OCI-LY7 (cell line): ENCODE data around the gene RABGGTB. TPM values are rescaled to one million over a fixed set of nuclear protein-coding genes. Genes with fewer than 3 reads are reported as not detected.

ENCODE experiments used
- BruUV-seq: library from RNA; stranded (reverse); fragments of 400-500 nt; replicated peaks from 2 replicates; lab custom pipeline; 2021; lab: Mats Ljungman, UMichigan
- CTCF ChIA-PET: fragments of 300-600 bp; sonication (Branson Sonifier 250); formaldehyde crosslinking; loops from one replicate; lab custom pipeline; 2022; ENCODE audit warnings: antibody characterized with exemption; ENCODE audit not compliant: unreplicated experiment; lab: Charles Lee
- POLR2A ChIA-PET: fragments of 300-600 bp; sonication (Branson Sonifier 250); formaldehyde crosslinking; loops from one replicate; lab custom pipeline; 2022; ENCODE audit warnings: antibody characterized with exemption; lab: Charles Lee
- DNase-seq: peaks from one replicate; pipeline ENCODE4 v3.0.0-alpha.2; 2015; ENCODE audit warnings: low spot score
- H2AFZ ChIP-seq: fragments of 200-600 bp; sonication (generic), shearing (Covaris generic); 2 replicates; pipeline ENCODE4 v1.6.1; 2014; ENCODE audit warnings: mild to moderate bottlenecking, antibody characterized with exemption, low read length, moderate library complexity
- H3K27ac ChIP-seq: fragments of 200-600 bp; sonication (generic); 2 replicates; pipeline ENCODE4 v1.5.1; 2014; ENCODE audit warnings: mixed run types, low read depth, mild to moderate bottlenecking, moderate library complexity, low read length, inconsistent platforms; ENCODE audit not compliant: poor library complexity, severe bottlenecking
- H3K36me3 ChIP-seq: fragments of 200-600 bp; sonication (generic); 2 replicates; pipeline ENCODE4 v1.6.1; 2014; ENCODE audit warnings: mild to moderate bottlenecking, antibody characterized with exemption, low read length, moderate library complexity, mixed read lengths; ENCODE audit not compliant: insufficient read depth
- H3K4me1 ChIP-seq: fragments of 200-600 bp; sonication (generic); 2 replicates; pipeline ENCODE4 v1.5.1; 2014; ENCODE audit warnings: mild to moderate bottlenecking, low read length; ENCODE audit not compliant: insufficient read depth, poor library complexity, severe bottlenecking
- H3K4me2 ChIP-seq: fragments of 200-600 bp; sonication (generic); 2 replicates; pipeline ENCODE4 v1.6.1; 2014; ENCODE audit warnings: mild to moderate bottlenecking, low read length
- H3K4me3 ChIP-seq: fragments of 200-600 bp; sonication (generic); 2 replicates; pipeline ENCODE4 v1.5.1; 2014; ENCODE audit warnings: mild to moderate bottlenecking, low read depth, low read length; ENCODE audit not compliant: poor library complexity, severe bottlenecking
- H3K79me2 ChIP-seq: fragments of 200-600 bp; sonication (generic); 2 replicates; pipeline ENCODE4 v1.6.1; 2016; ENCODE audit warnings: low read depth, mild to moderate bottlenecking, low read length, moderate library complexity, mixed read lengths; ENCODE audit not compliant: insufficient read depth
- H3K9me2 ChIP-seq: fragments of 200-600 bp; sonication (generic); 2 replicates; pipeline ENCODE4 v1.6.1; 2016; ENCODE audit warnings: mild to moderate bottlenecking, low read length, mixed read lengths; ENCODE audit not compliant: insufficient read depth
- H3K9me3 ChIP-seq: fragments of 200-600 bp; sonication (generic); 2 replicates; pipeline ENCODE4 v1.6.1; 2014; ENCODE audit warnings: mild to moderate bottlenecking, mixed run types, low read length, mixed read lengths
- H4K20me1 ChIP-seq: fragments of 200-600 bp; sonication (generic); 2 replicates; pipeline ENCODE4 v1.6.1; 2014; ENCODE audit warnings: mild to moderate bottlenecking, antibody characterized with exemption, low read length, moderate library complexity, mixed read lengths; ENCODE audit not compliant: insufficient read depth
- EZH2phosphoT487 ChIP-seq: fragments of 200-600 bp; sonication (generic); IDR thresholded peaks from 2 replicates; pipeline ENCODE4 v1.6.1; 2018; ENCODE audit warnings: low read depth, borderline replicate concordance, mild to moderate bottlenecking, mixed run types, antibody characterized with exemption, low read length, moderate library complexity, mixed read lengths
- intact Hi-C: fragments of 100-400 bp; cut with micrococcal nuclease; formaldehyde crosslinking; loops from one replicate; pipeline ENCODE4 v1.10.0; 2022; ENCODE audit not compliant: unreplicated experiment
- small RNA-seq: library from RNA; depleted of rRNA; stranded (forward); fragments of <200 nt; gene quantifications from one replicate; pipeline ENCODE3, GENCODE V24; 2014
- total RNA-seq, 2 experiments: library from RNA; depleted of rRNA in 1 of 2; stranded (reverse); fragments of >200 nt in 1 of 2; shearing (Covaris generic) in 1 of 2; gene quantifications; 2 replicates each; pipeline ENCODE4 v1.2.3, GENCODE V29; 2014 to 2022
- TF ChIP-seq, protein P1 (sequence below): fragments of 200-600 bp; sonication (generic); conservative IDR thresholded peaks from 2 replicates; pipeline ENCODE4 v1.5.1; 2014; ENCODE audit warnings: mild to moderate bottlenecking, antibody characterized with exemption, low read length, moderate library complexity, mixed read lengths

The RABGGTB gene
- total RNA-seq, 2 experiments from 2014 or later = 132 to 165 TPM

DNA sequence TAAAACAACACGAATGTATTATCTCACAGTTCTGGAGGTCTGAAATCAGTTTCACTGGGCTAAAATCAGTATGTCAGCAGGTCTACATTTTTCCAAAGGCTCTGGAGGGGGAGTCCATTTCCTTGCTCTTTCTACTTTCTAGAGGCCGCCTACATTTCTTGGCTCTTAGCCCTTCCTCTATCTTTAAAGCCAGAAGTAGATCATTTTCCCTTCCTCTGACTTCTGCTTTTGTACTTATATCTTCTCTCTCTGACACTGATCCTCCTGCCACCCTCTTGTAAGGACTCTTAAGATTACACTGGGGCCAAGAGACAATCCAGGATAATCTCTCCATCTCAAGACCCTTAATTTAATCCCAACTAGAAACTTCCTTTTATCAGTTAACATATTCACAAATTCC is 52.0 kb downstream of the RABGGTB start:
- CTCF ChIA-PET = no interaction called here
- H3K9me3 ChIP-seq = no peaks in the 10 kb centered on the region; the same call in 1 of the 2 replicates
- BruUV-seq = no TSS peak
- H3K4me3 ChIP-seq = no peak overlapping the region
- H4K20me1 ChIP-seq = no peaks in the 10 kb centered on the region
- no peaks in the 10 kb centered on the region for H3K79me2 ChIP-seq
- no peaks in the 10 kb centered on the region for H3K36me3 ChIP-seq
- no peak overlapping the region for H2AFZ ChIP-seq
- no peak overlapping the region for H3K4me2 ChIP-seq
- DNase-seq = no peak
- no peak overlapping the region for H3K27ac ChIP-seq
- intact Hi-C loops = no loop called here
- no peak for TF ChIP-seq EZH2phosphoT487
- TF ChIP-seq, protein P1, sequence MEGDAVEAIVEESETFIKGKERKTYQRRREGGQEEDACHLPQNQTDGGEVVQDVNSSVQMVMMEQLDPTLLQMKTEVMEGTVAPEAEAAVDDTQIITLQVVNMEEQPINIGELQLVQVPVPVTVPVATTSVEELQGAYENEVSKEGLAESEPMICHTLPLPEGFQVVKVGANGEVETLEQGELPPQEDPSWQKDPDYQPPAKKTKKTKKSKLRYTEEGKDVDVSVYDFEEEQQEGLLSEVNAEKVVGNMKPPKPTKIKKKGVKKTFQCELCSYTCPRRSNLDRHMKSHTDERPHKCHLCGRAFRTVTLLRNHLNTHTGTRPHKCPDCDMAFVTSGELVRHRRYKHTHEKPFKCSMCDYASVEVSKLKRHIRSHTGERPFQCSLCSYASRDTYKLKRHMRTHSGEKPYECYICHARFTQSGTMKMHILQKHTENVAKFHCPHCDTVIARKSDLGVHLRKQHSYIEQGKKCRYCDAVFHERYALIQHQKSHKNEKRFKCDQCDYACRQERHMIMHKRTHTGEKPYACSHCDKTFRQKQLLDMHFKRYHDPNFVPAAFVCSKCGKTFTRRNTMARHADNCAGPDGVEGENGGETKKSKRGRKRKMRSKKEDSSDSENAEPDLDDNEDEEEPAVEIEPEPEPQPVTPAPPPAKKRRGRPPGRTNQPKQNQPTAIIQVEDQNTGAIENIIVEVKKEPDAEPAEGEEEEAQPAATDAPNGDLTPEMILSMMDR = no peak
- no peaks in the 10 kb centered on the region for H3K4me1 ChIP-seq
- POLR2A ChIA-PET = no interaction called here
- no peaks in the 10 kb centered on the region for H3K9me2 ChIP-seq

DNA sequence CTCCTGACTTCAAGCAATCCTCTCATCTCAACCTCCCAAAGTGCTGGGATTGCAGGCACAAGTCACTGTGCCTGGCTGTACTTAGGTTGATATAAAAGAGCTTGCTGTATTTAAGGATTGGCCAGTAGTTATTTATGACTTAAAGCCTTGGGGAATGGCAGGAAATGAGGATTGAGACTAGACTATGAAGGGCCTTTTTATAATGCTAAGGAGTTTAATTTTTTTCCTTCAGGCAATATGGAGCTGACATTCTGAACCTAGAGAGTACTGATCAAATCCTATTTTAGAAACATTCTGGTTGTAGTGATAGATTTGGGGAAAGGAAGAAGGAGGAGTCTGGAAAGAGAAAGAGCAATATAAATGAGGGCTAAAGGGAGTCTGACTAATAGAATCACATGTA is 55.4 kb downstream of the RABGGTB start:
- ChIA-PET CTCF (no interaction called here), POLR2A (no interaction called here)
- Histone ChIP-seq H3K9me3 (no peaks in the 10 kb centered on the region; the same call in 1 of the 2 replicates), H3K4me3 (no peak overlapping the region), H3K27ac (no peak overlapping the region), H3K36me3 (no peaks in the 10 kb centered on the region), H2AFZ (no peak overlapping the region), H3K4me1 (no peaks in the 10 kb centered on the region), H4K20me1 (no peaks in the 10 kb centered on the region), H3K9me2 (no peaks in the 10 kb centered on the region), H3K4me2 (no peak overlapping the region), H3K79me2 (no peaks in the 10 kb centered on the region)
- no peak for DNase-seq
- intact Hi-C loops = no loop called here
- no peak for TF ChIP-seq EZH2phosphoT487
- TF ChIP-seq, protein P1 = no peak
- no TSS peak for BruUV-seq

Small RNA genes lying within 50 kb of the gene (small RNA-seq; reads per million reads assigned to genes)
- gene SNORD45A (not detected), gene SNORD45B (not detected), gene SNORD45C (not detected)

Other genes with a start within 250 kb of the RABGGTB start
- gene SLC44A5, start 175.1 kb upstream of the RABGGTB start, total RNA-seq (2014; rRNA removed; shearing (Covaris generic)) = not detected in 2 replicates
- gene SLC44A5, start 175.1 kb upstream of the RABGGTB start, total RNA-seq (2022) = not detected in 2 replicates
- gene ACADM, start 61.5 kb upstream of the RABGGTB start, total RNA-seq (2014; rRNA removed; shearing (Covaris generic)) = 137 and 160 TPM in 2 replicates
- 228 and 248 TPM in 2 replicates for gene ACADM, start 61.5 kb upstream of the RABGGTB start, total RNA-seq (2022)
- 0.05 and 0.73 TPM in 2 replicates for gene MSH4, start 10.6 kb downstream of the RABGGTB start, total RNA-seq (2014; rRNA removed; shearing (Covaris generic))
- gene MSH4, start 10.6 kb downstream of the RABGGTB start, total RNA-seq (2022) = 0.65 and 0.80 TPM in 2 replicates
- gene ASB17, start 146.1 kb downstream of the RABGGTB start, total RNA-seq (2014; rRNA removed; shearing (Covaris generic)) = not detected in 2 replicates
- gene ASB17, start 146.1 kb downstream of the RABGGTB start, total RNA-seq (2022) = not detected in 2 replicates